Omental fat pad (tissue), 4 donors: ENCODE measurements around the gene TSR2. TPM values are rescaled to one million over a fixed set of nuclear protein-coding genes. Genes with fewer than 3 reads are reported as not detected.
"Not testable (repeated sequence)": the region's sequence is repeated elsewhere in the genome, so short reads cannot be mapped to it uniquely, and the experiment has no call there.

ENCODE experiments used
- ATAC-seq: fragments of 150-250 bp; one replicate; pipeline ENCODE4 v1.9.1; 2016; ENCODE audit warnings: mild to moderate bottlenecking, moderate library complexity; ENCODE audit not compliant: low FRiP score
- DNase-seq: peaks from one replicate; pipeline ENCODE4 v3.0.0-alpha.2; 2019; ENCODE audit warnings: low spot score
- CTCF ChIP-seq, 3 donors: fragments of 450-650 bp; IDR thresholded peaks; one replicate each; pipeline ENCODE4 v1.5.1; 2016 to 2017; ENCODE audit warnings: antibody characterized with exemption in 3 of 3, mild to moderate bottlenecking in 3 of 3, moderate library complexity in 2 of 3
- total RNA-seq, 4 donors: library from RNA; depleted of rRNA; stranded (reverse); fragments of >200 nt; gene quantifications; one replicate each; pipeline ENCODE4 v1.1.0, GENCODE V29; 2016

TSR2 gene
- total RNA-seq, 4 donors from 2014 or later: 14.8 to 29.9 (median 17.4) TPM

GRCh38 chrX:54470054-54470760 is 30.0 kb downstream of the TSR2 start:
- TF ChIP-seq CTCF (IDR thresholded peaks at IDR 0.05): no peak
- ATAC-seq: no peak

GRCh38 chrX:54473993-54474859 is 34.0 kb downstream of the TSR2 start:
- no peak for TF ChIP-seq CTCF (IDR thresholded peaks at IDR 0.05)
- no peak for DNase-seq
- peak; percentile 65 for ATAC-seq

More at GRCh38 chrX:54470054-54470760, 30.0 kb downstream of the TSR2 start:
- DNase-seq: no peak

GRCh38 chrX:54479136-54480111 is 39.2 kb downstream of the TSR2 start:
- ATAC-seq (no peak), DNase-seq (no peak)
- TF ChIP-seq CTCF (IDR thresholded peaks at IDR 0.05): no peak

- DNase-seq: no peak
- ATAC-seq: peak; percentile 29
- no peak for TF ChIP-seq CTCF (IDR thresholded peaks at IDR 0.05)
Measured at GRCh38 chrX:54482839-54483593, 42.8 kb downstream of the TSR2 start.

GRCh38 chrX:54483946-54484345 is 43.7 kb downstream of the TSR2 start:
- DNase-seq: no peak
- no peak for TF ChIP-seq CTCF (IDR thresholded peaks at IDR 0.05)

GRCh38 chrX:54484666-54485065 is 44.5 kb downstream of the TSR2 start:
- ATAC-seq: no peak
- no peak for DNase-seq
- no peak for TF ChIP-seq CTCF (IDR thresholded peaks at IDR 0.05)

More at GRCh38 chrX:54483946-54484345, 43.7 kb downstream of the TSR2 start:
- ATAC-seq: peak; percentile 3

GRCh38 chrX:54489819-54490218 is 49.6 kb downstream of the TSR2 start:
- DNase-seq, ATAC-seq: not testable (repeated sequence)
